Central memory CD4-positive, alpha-beta T cell (primary cell): Measurements from ENCODE around the gene NEU2.

ENCODE experiments used
- DNase-seq: peaks from one replicate; pipeline ENCODE4 v3.0.0; 2022
- total RNA-seq, 3 experiments: gene quantifications; one replicate each; lab custom pipeline; 2026; lab: John Stamatoyannopoulos, UW

The NEU2 gene
- 0 reads per million in 3 experiments for total RNA-seq

- no peak for DNase-seq
Observed at GRCh38 chr2:233032551-233033320, at the start of gene NEU2. Gene NEU2, plus strand, starts transcription at chr2:233032672. Its CDS starts 0 bp downstream, at chr2:233032672.

DNA sequence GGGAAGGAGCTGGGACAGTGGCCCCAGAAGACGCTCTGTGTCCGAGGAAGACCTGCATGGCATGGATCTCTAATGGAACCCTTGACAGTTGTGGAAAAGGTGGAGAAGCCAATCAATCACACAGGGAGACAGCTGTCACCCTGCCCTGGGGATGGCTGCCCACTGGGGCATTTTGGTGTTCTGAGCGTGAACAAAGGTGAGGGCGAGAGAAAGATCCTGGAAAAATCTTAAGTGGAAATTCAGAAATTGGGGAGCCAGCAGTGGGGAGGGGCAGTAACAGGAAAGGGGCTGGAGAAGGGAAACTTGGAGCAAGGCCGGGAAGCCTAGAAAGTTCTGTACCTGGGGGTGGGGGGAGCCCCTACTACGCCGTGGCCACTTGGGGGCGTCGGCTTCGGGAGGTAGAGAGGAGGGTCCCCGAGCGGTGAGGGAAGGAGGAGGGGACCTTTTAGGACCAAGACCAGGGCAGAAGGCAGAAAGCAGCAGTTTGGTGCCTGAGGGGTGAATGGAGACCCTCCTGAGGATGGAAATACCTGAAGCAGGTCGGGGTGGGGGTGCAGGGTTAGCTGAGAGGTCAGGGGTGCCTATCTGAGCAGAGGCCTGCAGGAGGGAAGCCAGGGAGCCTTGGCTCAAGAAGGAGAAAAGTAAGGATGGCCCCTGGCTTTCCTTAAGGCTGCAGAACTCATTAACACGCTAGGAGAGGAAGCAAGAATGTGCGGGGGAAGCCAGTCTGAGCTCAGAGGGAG, 49.4 kb upstream of the NEU2 start:
- DNase-seq: no peak

GRCh38 chr2:232983669-232984140, 48.8 kb upstream of the NEU2 start:
- no peak for DNase-seq

- no peak for DNase-seq
Observed at GRCh38 chr2:232984451-232985207, 47.8 kb upstream of the NEU2 start.

DNA sequence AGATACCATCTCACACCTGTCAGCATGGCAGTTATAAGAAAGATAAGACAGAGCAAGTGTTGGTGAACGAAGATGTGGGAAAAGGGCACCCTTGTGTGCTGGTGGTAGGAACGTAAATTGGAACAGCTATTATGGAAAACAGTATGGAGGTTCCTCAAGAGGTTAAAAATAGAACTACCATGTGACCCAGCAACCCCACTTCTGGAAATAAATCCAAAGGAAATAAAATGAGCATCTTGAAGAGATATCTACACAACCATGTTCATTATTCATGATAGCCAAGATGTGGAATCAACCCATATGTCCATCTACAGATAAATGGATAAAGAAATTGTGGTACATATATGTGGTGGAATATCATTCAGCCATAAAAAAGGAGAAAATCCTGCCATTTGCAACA, 46.3 kb upstream of the NEU2 start:
- DNase-seq: no peak

GRCh38 chr2:232993231-232993821, 39.1 kb upstream of the NEU2 start:
- DNase-seq: no peak

DNA sequence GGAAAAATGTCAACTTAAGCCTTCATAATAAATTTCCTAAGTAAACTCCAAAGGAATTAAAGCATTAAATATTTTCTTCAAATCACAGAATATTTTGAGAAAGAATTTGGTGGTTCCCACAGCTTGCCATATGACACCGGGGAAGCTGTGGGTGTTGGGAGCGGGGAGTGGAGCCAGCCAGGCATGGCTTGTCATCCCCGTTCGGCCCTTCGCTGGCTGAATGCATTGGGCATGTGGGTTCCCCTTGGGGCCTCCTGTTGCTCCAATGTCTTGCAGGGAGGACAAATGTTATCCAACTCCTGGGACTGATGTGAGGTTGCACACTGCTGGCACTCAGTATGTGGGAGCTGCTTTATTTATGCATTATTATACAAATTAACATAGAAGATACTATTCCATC, 38.0 kb upstream of the NEU2 start:
- no peak for DNase-seq

- DNase-seq: no peak
Observed at GRCh38 chr2:232997749-232998665, 34.5 kb upstream of the NEU2 start.

DNA sequence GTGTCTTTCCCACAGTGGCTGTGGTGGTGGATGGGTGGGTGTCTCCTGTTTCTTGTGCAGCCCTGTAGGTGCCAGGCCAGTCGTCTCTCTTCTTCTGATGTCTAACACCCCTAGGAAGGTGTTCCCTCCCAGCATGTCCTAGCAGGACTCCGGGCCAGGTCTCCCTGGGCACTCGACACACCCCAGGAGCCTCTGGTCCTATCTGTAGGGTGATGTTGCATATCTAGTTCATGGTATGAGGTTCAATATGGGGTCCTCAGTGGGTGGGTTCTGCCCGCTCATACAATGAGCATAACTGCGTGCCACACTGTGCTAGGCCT, 33.8 kb upstream of the NEU2 start:
- no peak for DNase-seq

- DNase-seq: no peak
Observed at GRCh38 chr2:232999354-232999753, 33.1 kb upstream of the NEU2 start.

GRCh38 chr2:233000886-233001750, 31.4 kb upstream of the NEU2 start:
- no peak for DNase-seq

DNA sequence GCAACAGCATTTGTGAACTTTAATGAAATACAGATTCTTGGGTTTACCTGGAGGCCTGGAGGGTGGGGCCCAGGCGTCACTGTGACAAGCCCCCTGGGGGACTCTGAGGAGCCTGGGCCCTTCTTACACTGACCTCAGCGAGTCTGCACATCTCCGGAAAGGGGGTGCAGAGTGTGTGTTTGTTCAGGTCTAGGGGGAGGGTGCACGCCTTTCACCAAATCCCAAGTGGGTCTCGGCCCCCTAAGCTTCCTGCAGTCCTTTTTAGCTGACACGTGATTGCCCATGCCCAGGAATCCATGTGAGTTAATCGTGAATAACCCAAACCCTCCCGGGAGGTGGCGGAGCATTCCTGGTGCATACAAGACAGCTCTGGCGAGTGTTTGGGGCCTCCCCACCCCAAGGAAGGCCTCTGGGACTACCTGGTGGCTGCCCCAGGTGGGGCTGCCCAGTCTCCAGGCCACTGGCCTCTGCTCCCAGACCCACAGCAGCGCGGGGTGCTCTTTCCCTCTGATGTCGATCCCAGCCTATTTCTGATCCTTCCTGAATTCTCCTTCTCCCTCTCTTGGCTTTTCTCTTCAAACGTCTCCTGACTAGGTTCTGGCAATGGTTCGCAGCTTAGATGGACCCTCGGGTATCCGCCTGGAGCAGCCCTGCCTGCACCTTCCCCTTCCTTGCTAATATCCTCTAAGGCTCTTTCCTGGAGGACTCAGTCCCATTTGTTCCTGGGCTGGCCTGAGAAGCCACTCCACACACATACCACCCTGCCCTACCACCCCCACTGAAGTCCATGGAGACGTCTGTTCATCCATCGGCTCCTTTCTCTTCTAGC, 29.4 kb upstream of the NEU2 start:
- DNase-seq: no peak

- no peak for DNase-seq
Observed at GRCh38 chr2:233003658-233004555, 28.6 kb upstream of the NEU2 start.

GRCh38 chr2:233005096-233005495, 27.4 kb upstream of the NEU2 start:
- no peak for DNase-seq

- DNase-seq: no peak
Observed at GRCh38 chr2:233006648-233007047, 25.8 kb upstream of the NEU2 start.

GRCh38 chr2:233007270-233007669, 25.2 kb upstream of the NEU2 start:
- DNase-seq: no peak

GRCh38 chr2:233007739-233008138, 24.7 kb upstream of the NEU2 start:
- no peak for DNase-seq

DNA sequence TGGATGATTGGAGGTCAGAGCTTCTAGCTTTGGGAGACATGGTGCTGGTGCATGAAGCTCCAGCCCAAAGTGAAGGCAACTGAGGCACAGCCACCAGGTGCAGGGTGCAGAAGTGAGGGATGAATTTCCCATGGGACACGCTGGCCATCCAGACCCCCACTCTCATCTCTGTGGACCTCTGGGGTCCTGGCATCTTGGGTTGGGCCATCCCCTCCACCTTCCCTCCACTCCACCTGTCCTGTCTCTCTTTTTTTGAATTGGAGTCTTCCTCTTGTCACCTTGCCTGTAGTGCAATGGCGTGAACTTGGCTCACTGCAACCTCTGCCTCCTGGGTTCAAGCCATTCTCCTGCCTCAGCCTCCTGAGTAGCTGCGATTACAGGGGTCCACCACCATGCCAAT, 22.8 kb upstream of the NEU2 start:
- no peak for DNase-seq
